D341Med (cell line): ENCODE data around the gene TTC39C.
"Not testable (repeated sequence)": the region's sequence is repeated elsewhere in the genome, so short reads cannot be mapped to it uniquely, and the experiment has no call there.

ENCODE experiments used
- DNase-seq: peaks from one replicate; pipeline ENCODE4 v3.0.0; 2012; ENCODE audit warnings: low spot score

The TTC39C gene

GRCh38 chr18:24054130-24054529 is 39.6 kb downstream of the TTC39C start:
- no peak for DNase-seq

GRCh38 chr18:24055009-24055804 is 40.7 kb downstream of the TTC39C start:
- DNase-seq, result no peak

- DNase-seq, result no peak
These were observed 41.3 kb downstream of the TTC39C start for GRCh38 chr18:24055878-24056277.

GRCh38 chr18:24056506-24056905 is 42.0 kb downstream of the TTC39C start:
- no peak for DNase-seq

GRCh38 chr18:24057804-24058203 is 43.2 kb downstream of the TTC39C start:
- no peak for DNase-seq

- not testable (repeated sequence) for DNase-seq
These were observed 44.8 kb downstream of the TTC39C start for GRCh38 chr18:24059385-24059784.

GRCh38 chr18:24060644-24061043 is 46.1 kb downstream of the TTC39C start:
- DNase-seq, result no peak

- no peak for DNase-seq
These were observed 48.7 kb downstream of the TTC39C start for GRCh38 chr18:24063121-24063731.

- no peak for DNase-seq
These were observed 50.0 kb downstream of the TTC39C start for GRCh38 chr18:24064391-24065100.

GRCh38 chr18:24065906-24066305 is 51.4 kb downstream of the TTC39C start:
- DNase-seq, result no peak

- no peak for DNase-seq
These were observed 54.6 kb downstream of the TTC39C start for GRCh38 chr18:24068945-24069693.

- no peak for DNase-seq
These were observed 56.5 kb downstream of the TTC39C start for GRCh38 chr18:24071029-24071428.

GRCh38 chr18:24071779-24072178 is 57.2 kb downstream of the TTC39C start:
- DNase-seq, result no peak

- DNase-seq, result no peak
These were observed 58.2 kb downstream of the TTC39C start for GRCh38 chr18:24072743-24073142.

GRCh38 chr18:24073791-24074190 is 59.2 kb downstream of the TTC39C start:
- DNase-seq, result no peak

GRCh38 chr18:24074757-24075156 is 60.2 kb downstream of the TTC39C start:
- not testable (repeated sequence) for DNase-seq

- DNase-seq, result no peak
These were observed 61.4 kb downstream of the TTC39C start for GRCh38 chr18:24075767-24076597.

GRCh38 chr18:24076950-24077349 is 62.4 kb downstream of the TTC39C start:
- no peak for DNase-seq

- no peak for DNase-seq
These were observed 63.8 kb downstream of the TTC39C start for GRCh38 chr18:24078391-24078790.

- no peak for DNase-seq
These were observed 66.3 kb downstream of the TTC39C start for GRCh38 chr18:24080861-24081260.

- DNase-seq, result no peak
These were observed 69.0 kb downstream of the TTC39C start for GRCh38 chr18:24083550-24083949.
